Stimulated activated CD4-positive, alpha-beta T cell treated with anti-CD3 and anti-CD28 coated beads, Interleukin-4, amount 100 ng/mL, for 48 hours (primary cell): ENCODE results near the gene TSHZ2.
"Not testable (repeated sequence)": the region's sequence is repeated elsewhere in the genome, so short reads cannot be mapped to it uniquely, and the experiment has no call there.

Source experiments
- DNase-seq, 2 donors: peaks; one replicate each; pipeline ENCODE4 v3.0.0-alpha.2; 2020; ENCODE audit warnings: low read depth in 2 of 2

The TSHZ2 gene

GRCh38 chr20:53087037-53087777 lies 115.0 kb downstream of the TSHZ2 start:
- DNase-seq, result no peak

GRCh38 chr20:53088786-53089185 lies 116.6 kb downstream of the TSHZ2 start:
- DNase-seq, result no peak

DNA sequence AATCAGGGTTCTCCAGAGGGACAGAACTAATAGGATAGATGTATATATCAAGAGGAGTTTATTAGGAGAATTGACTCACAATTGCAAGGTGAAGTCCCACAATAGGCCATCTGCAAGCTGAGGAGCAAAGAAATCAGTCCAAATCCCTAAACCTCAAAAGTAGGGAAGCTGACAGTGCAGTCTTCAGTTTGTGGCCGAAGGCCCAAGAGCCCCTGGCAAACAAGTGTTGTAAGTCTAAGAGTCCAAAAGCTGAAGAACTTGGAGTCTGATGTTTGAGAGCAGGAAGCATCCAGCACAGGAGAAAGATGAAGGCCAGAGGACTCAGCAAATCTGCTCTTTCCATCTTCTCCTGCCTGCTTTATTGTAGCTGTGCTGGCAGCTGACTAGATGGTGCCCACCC lies 117.7 kb downstream of the TSHZ2 start:
- DNase-seq, result not testable (repeated sequence)

DNA sequence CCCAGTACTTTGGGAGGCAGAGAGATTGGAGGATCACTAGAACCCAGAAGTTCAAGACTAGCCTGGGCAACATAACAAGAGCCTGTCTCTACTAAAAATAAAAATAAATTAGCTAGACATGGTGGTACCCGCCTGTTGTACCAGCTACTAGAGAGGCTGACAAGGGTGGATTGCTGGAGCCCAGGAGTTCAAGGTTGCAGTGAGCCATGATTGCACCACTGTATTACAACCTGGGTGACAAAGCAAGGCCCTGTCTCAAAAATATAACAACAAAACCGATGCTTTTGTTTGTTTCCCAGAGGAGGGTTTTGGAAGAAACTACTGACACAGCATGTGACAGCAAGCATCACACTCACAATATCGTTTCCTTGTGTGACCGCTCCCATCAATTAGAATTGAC lies 119.6 kb downstream of the TSHZ2 start:
- DNase-seq, result no peak

GRCh38 chr20:53092772-53093300 lies 120.7 kb downstream of the TSHZ2 start:
- no peak for DNase-seq

DNA sequence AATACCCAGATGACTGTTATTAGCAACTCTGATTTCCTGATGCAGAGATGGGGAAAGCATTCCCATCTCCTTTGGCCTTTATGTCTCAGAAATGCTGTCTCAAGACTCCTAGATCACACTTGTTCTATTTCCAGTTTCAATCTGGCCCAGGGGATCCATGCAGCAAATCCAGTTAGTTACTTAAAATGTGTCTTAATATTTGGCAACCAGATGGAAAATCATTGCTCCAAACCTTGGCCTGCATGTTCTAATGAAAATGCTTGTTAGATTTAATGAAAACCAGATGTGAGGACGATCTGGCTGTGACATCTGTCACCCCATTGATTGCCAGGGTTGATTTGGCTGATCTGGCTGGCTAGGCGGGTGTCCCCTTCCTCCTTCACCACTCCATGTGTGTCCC lies 125.2 kb downstream of the TSHZ2 start:
- no peak for DNase-seq

GRCh38 chr20:53097791-53098190 lies 125.6 kb downstream of the TSHZ2 start:
- no peak for DNase-seq

- no peak for DNase-seq
Observed at GRCh38 chr20:53098621-53099020, 126.5 kb downstream of the TSHZ2 start.

GRCh38 chr20:53099856-53100255 lies 127.7 kb downstream of the TSHZ2 start:
- DNase-seq, result no peak

DNA sequence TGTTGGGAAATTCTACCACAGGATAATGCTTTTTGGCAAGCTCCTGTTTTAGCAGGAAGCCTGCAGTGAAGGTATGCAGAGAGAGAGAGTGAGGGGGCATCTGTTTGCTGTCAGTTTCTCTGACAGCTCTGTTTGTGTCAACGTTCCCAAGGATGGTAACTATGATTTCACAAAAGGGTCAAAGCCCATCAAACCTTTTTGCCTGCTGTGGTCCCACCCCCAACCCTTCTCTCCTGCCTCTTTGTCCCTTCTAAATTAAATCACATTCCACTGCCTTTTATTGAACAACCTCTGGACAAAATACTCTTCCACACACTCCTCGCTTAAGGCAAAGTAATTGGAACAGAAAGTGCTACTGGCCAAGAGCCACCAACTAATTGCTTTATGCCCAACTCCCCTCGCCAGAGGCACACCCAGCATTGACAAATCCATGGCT lies 128.3 kb downstream of the TSHZ2 start:
- no peak for DNase-seq

DNA sequence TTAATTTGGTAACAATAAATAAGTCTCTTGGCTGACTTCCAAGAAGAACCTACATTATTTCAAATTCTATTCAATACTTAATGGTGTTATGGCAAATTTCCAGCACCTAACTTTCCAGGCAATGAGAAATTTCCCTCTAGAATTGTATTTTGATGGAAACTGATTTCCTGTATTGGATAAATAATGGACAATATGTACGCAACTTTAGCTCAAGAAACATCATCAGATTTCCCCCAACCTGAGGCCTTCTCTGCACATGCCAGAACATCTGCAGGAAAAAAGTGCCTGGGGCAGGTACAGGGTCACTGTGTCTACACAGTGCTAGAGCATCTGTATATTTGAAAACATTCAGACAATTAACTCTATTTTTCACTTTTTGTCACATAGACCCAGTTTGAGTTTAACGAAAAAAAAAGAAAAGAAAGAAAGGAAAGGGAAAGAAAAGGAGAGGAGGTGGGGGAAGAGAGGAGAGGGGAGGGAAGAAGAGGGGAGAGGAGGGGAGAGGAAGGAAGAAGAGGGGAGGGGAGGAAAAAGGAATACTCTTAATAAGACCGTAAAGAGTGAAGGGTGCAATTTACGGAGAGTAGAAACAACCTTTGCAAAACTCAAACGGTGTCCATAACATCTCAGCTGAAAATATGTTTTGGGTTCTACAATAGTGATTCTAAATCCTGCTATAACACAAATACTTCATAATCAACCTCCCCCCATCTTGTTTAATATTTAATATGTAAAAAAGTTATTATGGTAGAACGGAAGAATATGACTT lies 130.0 kb downstream of the TSHZ2 start:
- no peak for DNase-seq

- no peak for DNase-seq
Observed at GRCh38 chr20:53103124-53103523, 131.0 kb downstream of the TSHZ2 start.

GRCh38 chr20:53104884-53105283 lies 132.7 kb downstream of the TSHZ2 start:
- no peak for DNase-seq

GRCh38 chr20:53116733-53117132 lies 144.6 kb downstream of the TSHZ2 start:
- DNase-seq, result no peak

DNA sequence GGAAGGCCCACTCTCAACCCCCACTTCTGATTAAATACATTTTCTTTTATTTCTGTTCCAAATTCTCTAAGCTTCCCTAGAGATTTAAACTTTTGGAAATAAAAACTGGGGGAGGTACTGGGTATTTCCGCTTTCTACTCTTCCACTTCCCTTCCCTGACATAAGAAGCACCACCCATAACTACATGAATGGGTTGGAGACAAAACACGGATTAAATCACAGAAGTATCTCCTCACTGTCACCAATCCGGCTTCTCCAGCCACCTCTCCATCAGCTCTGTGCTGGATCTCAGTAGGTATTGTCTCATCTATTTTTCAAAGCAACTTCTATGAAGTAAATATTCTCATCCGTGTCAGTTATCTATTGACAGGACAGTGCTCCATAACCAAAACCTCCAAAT lies 150.7 kb downstream of the TSHZ2 start:
- no peak for DNase-seq

- no peak for DNase-seq
Observed at GRCh38 chr20:53124075-53124551, 152.0 kb downstream of the TSHZ2 start.

GRCh38 chr20:53124803-53125202 lies 152.6 kb downstream of the TSHZ2 start:
- no peak for DNase-seq

- no peak for DNase-seq
Observed at GRCh38 chr20:53126185-53126584, 154.0 kb downstream of the TSHZ2 start.

DNA sequence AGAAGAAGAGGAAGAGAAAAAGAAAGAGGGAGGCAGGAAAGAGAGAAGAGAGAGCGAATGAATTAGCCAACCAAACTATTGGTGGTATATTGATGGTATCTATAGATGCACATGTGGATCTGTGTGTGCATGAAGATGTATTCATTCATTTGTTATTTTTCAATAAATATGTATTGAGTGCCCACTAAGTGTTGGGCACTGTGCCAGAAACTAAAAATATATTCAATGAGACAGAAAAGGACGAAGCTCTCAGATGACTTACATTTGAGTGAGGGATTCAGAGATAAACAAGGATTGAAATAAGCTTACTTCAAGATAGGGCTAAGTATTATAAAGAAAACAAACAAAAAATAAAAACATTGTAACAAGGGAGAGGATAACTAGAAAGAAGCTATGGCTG lies 154.9 kb downstream of the TSHZ2 start:
- no peak for DNase-seq

GRCh38 chr20:53128004-53128403 lies 155.8 kb downstream of the TSHZ2 start:
- DNase-seq, result no peak

GRCh38 chr20:53129563-53129962 lies 157.4 kb downstream of the TSHZ2 start:
- DNase-seq, result no peak

- no peak for DNase-seq
Observed at GRCh38 chr20:53130795-53131194, 158.6 kb downstream of the TSHZ2 start.

DNA sequence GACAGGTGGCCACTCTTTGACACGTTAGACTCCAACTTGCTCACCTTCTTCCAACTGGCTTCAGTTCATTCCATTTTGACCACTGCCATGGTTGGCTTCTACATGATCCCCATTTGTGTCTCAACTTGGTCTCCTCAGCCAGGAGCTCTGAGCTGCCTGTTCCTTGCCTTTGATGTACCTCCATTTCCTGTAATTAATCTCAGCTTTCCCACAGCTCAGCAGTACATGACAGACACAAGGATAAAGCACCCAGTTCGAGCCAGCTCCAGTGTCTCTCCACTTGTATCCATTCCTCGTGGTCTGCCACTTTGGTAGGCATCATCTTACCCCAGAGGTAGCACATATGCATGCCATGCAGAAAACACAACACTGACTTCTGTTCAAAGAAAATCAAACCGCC lies 161.0 kb downstream of the TSHZ2 start:
- no peak for DNase-seq
